Central memory CD8-positive, alpha-beta T cell (primary cell): ENCODE data around the gene GNLY.

Experiments used
- ATAC-seq: fragments of 150-1000 bp; cut with Tn5 transposase; replicated peaks from 2 replicates; pipeline ENCODE4 v1.10.0; 2022; ENCODE audit warnings: mild to moderate bottlenecking, moderate FRiP score, moderate number of reproducible peaks; ENCODE audit not compliant: poor library complexity, severe bottlenecking; ENCODE audit errors: extremely low read depth
- DNase-seq, 2 donors: peaks; one replicate each; pipeline ENCODE4 v3.0.0; 2021; ENCODE audit warnings: low spot score in 2 of 2
- H3K27ac Mint-ChIP-seq: one replicate; pipeline ENCODE4 v1.8.0; 2022; ENCODE audit warnings: low read depth, mild to moderate bottlenecking, moderate library complexity, mixed read lengths
- H3K27me3 Mint-ChIP-seq: one replicate; pipeline ENCODE4 v1.8.0; 2022; ENCODE audit warnings: mixed read lengths
- H3K36me3 Mint-ChIP-seq: one replicate; pipeline ENCODE4 v1.8.0; 2022; ENCODE audit warnings: mild to moderate bottlenecking, moderate library complexity, mixed read lengths; ENCODE audit not compliant: insufficient read depth
- H3K4me1 Mint-ChIP-seq: one replicate; pipeline ENCODE4 v1.8.0; 2022; ENCODE audit warnings: mixed read lengths
- H3K4me3 Mint-ChIP-seq: one replicate; pipeline ENCODE4 v1.8.0; 2022; ENCODE audit warnings: mild to moderate bottlenecking, moderate library complexity, mixed read lengths
- H3K9me3 Mint-ChIP-seq: one replicate; pipeline ENCODE4 v1.8.0; 2022; ENCODE audit warnings: mixed read lengths

GNLY gene

GRCh38 chr2:85731606-85732005 is 37.4 kb downstream of the GNLY start:
- DNase-seq (no peak), ATAC-seq (no peak)
- Mint-ChIP-seq H3K27ac (no peak overlapping the region), H3K36me3 (peaks cover 2% of the 10 kb centered on the region), H3K27me3 (peaks cover 38% of the 10 kb centered on the region), H3K9me3 (no peaks in the 10 kb centered on the region), H3K4me1 (no peaks in the 10 kb centered on the region), H3K4me3 (no peak overlapping the region)

DNA sequence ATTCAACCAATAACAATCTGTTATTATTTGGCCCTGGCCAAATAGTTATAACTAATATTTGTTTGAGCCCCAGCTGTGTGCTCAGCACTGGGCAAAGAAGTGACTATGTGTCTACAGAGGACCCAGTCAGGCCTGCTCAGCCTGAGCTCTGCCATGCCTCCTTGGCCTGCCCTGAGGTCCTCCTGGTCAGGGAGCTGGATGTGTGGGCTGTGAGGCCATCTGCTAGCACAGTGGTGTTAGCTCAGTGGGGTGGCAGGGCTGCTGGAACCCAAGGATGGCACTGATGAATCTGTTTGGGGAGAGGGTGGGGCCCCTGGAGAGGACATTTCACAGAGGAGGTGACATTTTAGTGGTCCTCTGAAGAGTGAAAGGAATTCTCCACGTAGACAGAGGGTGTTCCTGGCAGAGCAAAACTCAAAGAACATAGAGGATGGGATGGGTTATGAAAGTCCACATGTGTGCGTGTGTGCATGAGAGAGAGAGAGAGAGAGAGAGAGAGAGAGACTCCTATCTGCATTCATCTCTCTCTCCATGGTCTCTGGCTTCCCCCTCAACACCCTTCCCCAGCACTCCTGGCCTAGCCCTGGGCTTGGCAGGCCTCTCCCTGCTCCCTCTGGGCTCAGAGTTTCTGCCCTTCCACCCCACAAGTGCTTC is 38.4 kb downstream of the GNLY start:
- DNase-seq: no peak
- Mint-ChIP-seq H3K27ac (no peak overlapping the region), H3K27me3 (peaks cover 38% of the 10 kb centered on the region), H3K4me3 (no peak overlapping the region), H3K9me3 (no peaks in the 10 kb centered on the region), H3K4me1 (no peaks in the 10 kb centered on the region), H3K36me3 (peaks cover 2% of the 10 kb centered on the region)
- ATAC-seq: no peak

GRCh38 chr2:85733121-85733960 is 39.2 kb downstream of the GNLY start:
- Mint-ChIP-seq H3K27me3 (peaks cover 31% of the 10 kb centered on the region), H3K27ac (no peak overlapping the region), H3K9me3 (no peaks in the 10 kb centered on the region), H3K4me1 (no peaks in the 10 kb centered on the region), H3K4me3 (no peak overlapping the region), H3K36me3 (peaks cover 2% of the 10 kb centered on the region)
- DNase-seq: no peak
- no peak for ATAC-seq

DNA sequence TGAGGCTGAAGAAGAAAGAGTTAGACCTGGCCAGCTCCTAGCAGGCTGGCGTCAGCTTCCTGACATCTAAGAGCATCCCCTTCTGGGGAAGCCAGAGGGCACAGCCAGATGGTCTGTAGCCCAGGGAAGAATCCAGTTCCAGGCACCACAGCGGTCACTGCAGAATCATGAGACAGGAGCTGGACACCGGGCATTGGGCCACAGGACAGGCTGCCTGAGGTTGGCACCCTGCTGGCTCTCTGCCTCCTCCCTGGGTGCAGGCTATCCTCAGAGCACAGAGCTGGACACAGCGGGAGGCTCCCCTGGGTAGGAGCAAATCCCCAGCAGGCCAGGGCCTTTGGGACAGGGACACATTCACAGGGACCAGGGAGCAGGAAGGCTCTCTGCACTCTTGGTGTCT is 39.9 kb downstream of the GNLY start:
- Mint-ChIP-seq H3K9me3 (no peaks in the 10 kb centered on the region), H3K27ac (no peak overlapping the region), H3K36me3 (peaks cover 2% of the 10 kb centered on the region), H3K4me1 (no peaks in the 10 kb centered on the region), H3K27me3 (peaks cover 28% of the 10 kb centered on the region), H3K4me3 (no peak overlapping the region)
- ATAC-seq (no peak), DNase-seq (no peak)

GRCh38 chr2:85734942-85735608 is 40.9 kb downstream of the GNLY start:
- ATAC-seq (no peak), DNase-seq (no peak)
- Mint-ChIP-seq H3K4me1 (no peaks in the 10 kb centered on the region), H3K27me3 (peaks cover 28% of the 10 kb centered on the region), H3K36me3 (no peaks in the 10 kb centered on the region), H3K9me3 (no peaks in the 10 kb centered on the region), H3K4me3 (no peak overlapping the region), H3K27ac (no peak overlapping the region)

DNA sequence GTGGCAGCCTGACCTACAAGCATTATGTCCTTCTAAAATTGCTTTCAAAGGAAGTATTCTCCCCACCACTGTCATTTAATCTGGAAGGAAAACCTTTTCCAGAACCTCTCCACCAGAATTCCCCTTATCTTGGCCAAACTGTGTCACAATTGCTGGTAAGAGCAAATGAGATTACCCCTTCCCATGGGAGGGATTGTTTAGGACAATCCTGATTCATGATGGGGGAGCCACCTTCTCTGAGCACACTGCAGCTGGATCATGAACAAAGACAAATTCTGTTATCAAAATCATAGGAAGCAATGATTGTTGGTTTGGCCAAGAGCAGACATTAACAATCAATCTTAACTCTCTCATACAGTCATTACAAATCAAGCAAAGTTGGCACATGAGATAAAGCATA is 41.5 kb downstream of the GNLY start:
- DNase-seq (no peak), ATAC-seq (no peak)
- H3K36me3 Mint-ChIP-seq: no peaks in the 10 kb centered on the region
- no peak overlapping the region for H3K4me3 Mint-ChIP-seq
- no peak overlapping the region for H3K27ac Mint-ChIP-seq
- no peaks in the 10 kb centered on the region for H3K9me3 Mint-ChIP-seq
- H3K4me1 Mint-ChIP-seq: no peaks in the 10 kb centered on the region
- H3K27me3 Mint-ChIP-seq: peaks cover 35% of the 10 kb centered on the region

DNA sequence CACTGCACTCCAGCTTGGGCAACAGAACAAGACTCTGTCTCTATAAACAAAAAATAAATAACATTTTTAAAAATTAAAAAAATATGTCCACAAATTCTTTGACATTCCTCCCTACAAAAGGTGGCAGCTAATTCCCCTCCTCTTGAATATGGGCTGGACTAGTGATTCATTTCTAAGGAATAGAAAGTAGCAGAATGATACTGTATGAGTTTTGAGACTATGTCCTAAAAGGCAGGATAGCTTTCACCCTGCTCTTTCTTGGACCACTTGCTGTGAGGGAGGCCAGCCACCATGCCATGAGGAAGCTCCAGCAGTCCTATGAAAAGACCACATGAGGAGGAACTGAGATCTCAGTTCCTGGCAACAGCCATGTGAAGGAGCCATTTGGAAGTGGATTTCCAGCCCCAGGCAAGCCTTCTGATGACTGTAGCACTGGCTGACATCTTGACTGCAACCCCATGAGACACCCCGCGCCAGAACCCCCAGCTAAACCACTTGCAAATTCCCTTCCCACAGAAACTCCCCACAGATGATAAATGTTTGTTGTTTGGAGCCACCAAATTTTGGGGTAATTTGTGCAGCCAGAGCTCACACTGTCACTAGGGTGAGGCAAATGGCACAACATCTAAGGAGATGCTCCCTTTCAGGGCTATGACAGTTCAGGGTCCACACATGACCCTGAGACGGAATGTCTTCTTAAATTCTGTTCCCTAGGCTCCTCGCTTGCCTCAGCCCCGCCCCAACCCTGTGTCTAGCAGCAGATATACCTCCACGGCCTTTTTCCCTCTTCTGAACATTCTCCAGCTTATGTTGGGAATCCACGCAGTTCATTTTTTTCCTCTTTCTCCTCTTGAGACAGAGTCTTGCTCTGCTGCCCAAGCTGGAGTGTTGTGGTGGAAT is 42.5 kb downstream of the GNLY start:
- ATAC-seq: no peak
- H3K4me1 Mint-ChIP-seq: no peaks in the 10 kb centered on the region
- H3K4me3 Mint-ChIP-seq: no peak overlapping the region
- peaks cover 45% of the 10 kb centered on the region for H3K27me3 Mint-ChIP-seq
- no peak for DNase-seq
- no peaks in the 10 kb centered on the region for H3K9me3 Mint-ChIP-seq
- no peak overlapping the region for H3K27ac Mint-ChIP-seq
- no peaks in the 10 kb centered on the region for H3K36me3 Mint-ChIP-seq

- peaks cover 5% of the 10 kb centered on the region for H3K4me1 Mint-ChIP-seq
- H3K27ac Mint-ChIP-seq: no peak overlapping the region
- ATAC-seq (no peak), DNase-seq (no peak)
- H3K27me3 Mint-ChIP-seq: peaks cover 53% of the 10 kb centered on the region
- H3K9me3 Mint-ChIP-seq: no peaks in the 10 kb centered on the region
- H3K4me3 Mint-ChIP-seq: no peak overlapping the region
- H3K36me3 Mint-ChIP-seq: no peaks in the 10 kb centered on the region
These were observed 43.3 kb downstream of the GNLY start for GRCh38 chr2:85737481-85737880.

- ATAC-seq (no peak), DNase-seq (no peak)
- Mint-ChIP-seq H3K36me3 (no peaks in the 10 kb centered on the region), H3K4me3 (no peak overlapping the region), H3K9me3 (no peaks in the 10 kb centered on the region), H3K27me3 (peaks cover 57% of the 10 kb centered on the region), H3K27ac (no peak overlapping the region), H3K4me1 (peaks cover 5% of the 10 kb centered on the region)
These were observed 43.8 kb downstream of the GNLY start for GRCh38 chr2:85737961-85738360.

- Mint-ChIP-seq H3K4me3 (no peak overlapping the region), H3K4me1 (peaks cover 5% of the 10 kb centered on the region), H3K36me3 (no peaks in the 10 kb centered on the region), H3K27me3 (peaks cover 63% of the 10 kb centered on the region), H3K27ac (no peak overlapping the region), H3K9me3 (no peaks in the 10 kb centered on the region)
- no peak for ATAC-seq
- DNase-seq: no peak
These were observed 46.0 kb downstream of the GNLY start for GRCh38 chr2:85740193-85740592.

GRCh38 chr2:85741211-85741832 is 47.2 kb downstream of the GNLY start:
- no peak for DNase-seq
- Mint-ChIP-seq H3K27ac (no peak overlapping the region), H3K27me3 (peaks cover 75% of the 10 kb centered on the region), H3K4me1 (peaks cover 5% of the 10 kb centered on the region), H3K4me3 (no peak overlapping the region), H3K9me3 (no peaks in the 10 kb centered on the region), H3K36me3 (no peaks in the 10 kb centered on the region)
- no peak for ATAC-seq
